GM12801 (cell line): Measurements from ENCODE around the gene OR2H1.

Experiments
- CTCF ChIP-seq: IDR thresholded peaks from one replicate; pipeline ENCODE4 v1.5.1; 2011; ENCODE audit warnings: control low read depth; ENCODE audit not compliant: insufficient read length; ENCODE audit errors: extremely low read depth

The OR2H1 gene

GRCh38 chr6:29466241-29466640, 9.3 kb downstream of the OR2H1 start:
- TF ChIP-seq CTCF, result no peak

- no peak for TF ChIP-seq CTCF
Observed at GRCh38 chr6:29474996-29475395, 18.0 kb downstream of the OR2H1 start.

GRCh38 chr6:29477923-29478450, 21.0 kb downstream of the OR2H1 start:
- TF ChIP-seq CTCF, result no peak

- no peak for TF ChIP-seq CTCF
Observed at GRCh38 chr6:29478740-29479139, 21.8 kb downstream of the OR2H1 start.

- no peak for TF ChIP-seq CTCF
Observed at GRCh38 chr6:29479560-29479959, 22.6 kb downstream of the OR2H1 start.

- no peak for TF ChIP-seq CTCF
Observed at GRCh38 chr6:29483186-29483585, 26.2 kb downstream of the OR2H1 start.

- TF ChIP-seq CTCF, result no peak
Observed at GRCh38 chr6:29483735-29484134, 26.8 kb downstream of the OR2H1 start.

GRCh38 chr6:29486577-29486976, 29.6 kb downstream of the OR2H1 start:
- TF ChIP-seq CTCF, result no peak
